IPS-NIHi11 (cell line): Measurements from ENCODE around the gene PAK2.
"Not testable (repeated sequence)": the region's sequence is repeated elsewhere in the genome, so short reads cannot be mapped to it uniquely, and the experiment has no call there.

Source experiments
- DNase-seq: peaks from one replicate; pipeline ENCODE4 v3.0.0; 2012; ENCODE audit warnings: mixed read lengths, low spot score

PAK2 gene

GRCh38 chr3:196736670-196737374, 2.8 kb upstream of the PAK2 start:
- no peak for DNase-seq

GRCh38 chr3:196737655-196738054, 2.0 kb upstream of the PAK2 start:
- DNase-seq, result no peak

DNA sequence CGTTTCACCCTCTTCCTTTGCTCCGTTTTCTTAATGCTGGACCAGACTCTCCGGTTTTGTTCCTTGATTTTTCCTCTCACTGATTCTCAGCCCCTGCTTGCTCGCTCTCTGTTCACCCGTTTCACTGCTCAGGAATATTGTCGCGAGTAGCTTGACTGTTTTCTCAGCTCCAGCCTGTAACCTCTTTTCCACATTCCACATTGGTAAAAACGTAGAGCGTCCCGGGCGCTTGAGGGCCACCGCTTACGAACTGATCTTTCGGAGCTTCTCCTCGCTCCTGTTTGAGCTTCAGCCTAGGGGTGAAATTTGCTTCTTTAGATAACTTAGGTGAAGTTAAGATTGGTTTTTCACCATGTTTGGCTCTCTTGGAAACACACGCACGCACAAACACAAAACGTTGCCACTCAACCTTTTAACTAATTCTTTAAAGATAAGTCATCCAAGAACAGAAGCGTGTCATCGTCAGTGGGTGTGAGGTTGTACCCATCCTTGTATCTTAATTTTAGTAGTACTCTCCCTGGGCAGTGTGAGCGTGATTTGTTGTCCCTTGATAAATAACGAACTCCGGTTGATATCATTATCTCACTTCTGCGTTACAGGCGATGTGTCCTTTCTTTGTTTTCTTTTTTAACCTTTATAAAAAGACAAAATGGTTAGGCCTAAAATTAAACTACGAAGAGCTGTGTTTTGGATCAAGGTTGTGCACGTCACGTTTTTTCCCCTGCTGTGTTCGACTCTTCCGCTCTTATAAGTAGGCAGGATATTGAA, 1.0 kb downstream of the PAK2 start:
- DNase-seq, result peak; percentile 37

- no peak for DNase-seq
Measured at GRCh38 chr3:196741249-196741889, 1.7 kb downstream of the PAK2 start.

DNA sequence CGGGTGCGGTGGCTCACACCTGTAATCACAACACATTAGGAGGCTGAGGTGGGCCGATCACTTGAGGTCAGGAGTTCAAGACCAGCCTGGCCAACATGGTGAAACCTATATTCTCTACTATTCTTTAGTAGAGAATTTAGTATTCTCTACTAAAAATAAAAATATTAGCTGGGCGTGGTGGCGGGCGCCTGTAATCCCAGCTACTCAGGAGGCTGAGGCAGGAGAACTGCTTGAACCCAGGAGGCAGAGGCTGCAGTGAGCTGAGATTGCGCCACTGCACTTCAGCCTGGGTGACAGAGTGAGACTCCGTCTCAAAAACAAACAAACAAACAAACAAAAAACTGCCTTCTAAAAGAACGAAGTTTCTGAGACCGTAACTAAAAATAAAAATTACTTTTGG, 3.9 kb downstream of the PAK2 start:
- not testable (repeated sequence) for DNase-seq

DNA sequence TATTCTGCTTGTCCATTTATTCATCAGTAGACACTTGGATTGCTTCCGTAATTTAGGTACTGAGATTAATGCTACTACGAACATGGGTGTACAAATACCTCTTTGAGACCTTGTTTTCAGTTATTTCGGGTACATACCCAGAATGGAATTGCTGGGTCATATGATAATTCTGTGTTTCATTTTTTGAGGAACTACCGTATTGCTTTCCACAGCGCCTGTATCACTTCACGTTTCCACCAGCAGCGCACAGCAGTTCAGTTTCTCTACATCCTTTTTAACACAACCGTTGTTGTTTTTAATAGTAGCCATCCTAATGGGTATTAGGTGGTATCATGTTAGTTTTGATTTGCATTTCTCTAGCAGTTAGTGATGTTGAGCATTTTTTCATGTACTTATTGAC, 9.5 kb downstream of the PAK2 start:
- no peak for DNase-seq

DNA sequence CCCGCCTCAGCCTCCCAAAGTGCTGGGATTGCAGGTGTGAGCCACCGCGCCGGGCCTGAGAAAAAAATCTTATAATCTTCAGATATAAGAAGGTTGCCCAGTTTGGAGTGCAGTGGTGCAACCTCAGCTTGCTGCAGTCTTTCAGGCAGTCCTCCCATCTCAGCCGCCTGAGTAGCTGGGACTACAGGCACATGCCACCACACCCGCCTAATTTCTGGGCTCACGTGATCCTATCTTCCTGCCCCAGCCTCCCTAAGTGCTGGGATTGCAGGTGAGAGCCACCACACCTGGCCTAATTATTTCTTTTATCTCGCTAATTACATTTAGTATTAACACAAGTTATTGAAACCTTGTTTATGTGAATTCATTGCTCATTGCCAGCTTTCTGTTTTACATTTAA, 13.5 kb downstream of the PAK2 start:
- no peak for DNase-seq

DNA sequence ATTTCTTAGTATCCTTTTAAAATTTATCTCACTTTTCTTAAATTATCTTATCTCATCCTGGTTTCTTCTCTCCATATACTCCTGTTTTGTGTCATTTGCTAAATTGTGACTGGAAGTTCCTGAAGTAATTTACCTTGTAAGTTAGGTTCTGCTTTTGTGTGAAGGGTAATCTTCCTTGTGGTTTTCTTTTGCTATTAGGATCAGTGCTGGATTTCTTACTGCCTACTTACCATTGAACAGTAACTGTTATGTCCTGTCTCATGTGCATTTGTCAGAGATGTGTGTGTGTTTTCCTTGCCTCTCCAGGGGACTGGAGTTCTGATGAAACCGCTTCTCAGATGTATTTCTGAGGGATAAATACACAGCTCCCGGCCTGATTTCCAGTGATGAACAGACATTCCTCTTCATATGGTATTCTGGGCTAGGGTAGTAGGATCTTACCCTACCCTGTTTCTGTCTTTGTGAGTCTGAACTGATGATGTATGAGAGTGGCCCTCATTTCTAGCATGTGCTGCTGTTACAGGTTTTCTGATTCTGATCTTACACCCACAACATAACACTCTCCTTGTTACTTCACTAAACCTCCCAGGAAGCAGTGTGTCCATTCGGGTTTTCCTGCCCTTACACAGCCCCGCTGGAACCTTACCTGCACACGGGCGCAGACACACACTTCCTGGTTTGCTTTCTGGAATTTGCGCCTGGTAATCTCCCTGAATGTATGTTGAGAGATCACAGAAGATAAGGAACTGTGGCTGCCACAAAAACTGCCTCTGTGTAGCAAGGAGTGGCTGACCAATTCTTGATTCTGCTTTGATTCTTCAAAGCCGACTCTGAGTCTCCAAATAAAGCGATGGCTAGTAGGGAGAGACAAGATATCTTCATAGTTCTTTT, 14.7 kb downstream of the PAK2 start:
- DNase-seq, result no peak

DNA sequence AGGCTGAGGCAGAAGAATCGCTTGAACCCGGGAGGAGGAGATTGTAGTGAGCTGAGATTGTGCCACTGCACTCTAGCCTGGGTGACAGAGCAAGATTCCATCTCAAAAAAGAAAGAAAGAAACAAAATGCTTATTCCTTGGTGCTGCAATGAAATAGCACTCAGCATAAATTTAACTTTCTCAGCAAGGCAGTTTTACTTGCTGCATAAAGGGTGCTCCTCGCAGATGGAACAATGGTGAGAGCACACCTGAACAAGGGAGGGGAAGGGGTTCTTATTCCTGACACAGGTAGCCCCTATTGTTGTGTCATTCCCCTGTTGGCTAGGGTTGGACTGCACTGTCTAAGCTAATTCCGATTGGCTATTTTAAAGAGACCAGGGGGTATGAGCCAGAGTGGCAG, 17.1 kb downstream of the PAK2 start:
- no peak for DNase-seq

- no peak for DNase-seq
Measured at GRCh38 chr3:196757876-196758739, 18.5 kb downstream of the PAK2 start.

DNA sequence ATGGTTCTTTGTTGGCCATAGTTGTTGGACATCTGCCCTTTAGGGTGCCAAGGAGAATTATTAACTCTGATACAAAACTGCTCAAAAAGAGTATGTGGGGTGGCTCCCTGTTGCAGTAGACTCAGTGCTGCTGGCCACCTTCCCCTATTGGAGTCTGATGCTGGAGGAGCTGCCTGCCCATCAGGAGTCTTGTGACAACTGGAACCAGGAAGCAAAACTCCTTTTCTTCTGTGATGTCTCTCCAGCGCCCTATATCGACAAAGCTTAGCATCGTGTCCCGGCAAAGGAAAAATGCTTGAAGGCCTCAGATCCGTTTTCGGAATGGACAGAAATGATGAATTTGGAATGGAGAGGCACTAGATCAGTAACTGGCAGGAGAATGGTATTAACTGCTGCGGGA, 23.5 kb downstream of the PAK2 start:
- no peak for DNase-seq

DNA sequence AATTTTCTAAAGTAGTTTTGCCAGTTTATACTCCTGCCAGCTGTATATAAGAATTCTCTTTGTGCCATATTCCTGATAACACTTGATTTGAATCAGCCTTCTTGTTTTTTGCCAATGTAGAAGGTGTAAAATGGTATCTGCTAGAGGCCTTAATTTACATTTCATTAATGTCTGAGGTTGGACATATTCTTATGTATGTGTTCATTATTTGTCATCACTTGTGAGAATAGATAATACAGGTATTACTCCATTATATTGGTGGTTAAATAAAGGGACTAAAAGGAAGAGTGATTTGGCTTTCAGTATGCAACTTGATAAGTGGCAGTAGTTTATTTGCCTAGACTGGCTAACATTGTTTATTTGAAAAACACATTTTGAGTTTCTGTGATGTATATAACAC, 25.8 kb downstream of the PAK2 start:
- DNase-seq, result no peak

DNA sequence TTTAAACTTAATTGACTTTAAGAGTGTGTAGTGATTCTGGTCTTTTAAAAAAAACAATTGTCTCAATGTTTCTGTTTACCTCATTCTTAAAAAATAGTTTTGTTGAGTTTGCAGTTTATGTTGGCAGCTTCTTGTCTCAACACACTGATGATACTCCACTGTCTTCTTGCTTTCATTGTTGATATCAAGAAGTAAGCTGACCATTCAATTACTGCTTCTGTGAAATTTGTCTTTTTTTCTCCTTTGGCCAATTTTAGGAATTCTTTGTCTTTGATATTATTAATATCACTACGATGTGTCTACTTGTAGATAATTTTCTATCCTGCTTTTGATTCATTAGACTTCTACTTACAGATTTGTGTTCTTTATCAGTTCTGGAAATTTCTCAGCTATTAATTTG, 31.4 kb downstream of the PAK2 start:
- no peak for DNase-seq

GRCh38 chr3:196772102-196772501, 32.4 kb downstream of the PAK2 start:
- DNase-seq, result no peak

DNA sequence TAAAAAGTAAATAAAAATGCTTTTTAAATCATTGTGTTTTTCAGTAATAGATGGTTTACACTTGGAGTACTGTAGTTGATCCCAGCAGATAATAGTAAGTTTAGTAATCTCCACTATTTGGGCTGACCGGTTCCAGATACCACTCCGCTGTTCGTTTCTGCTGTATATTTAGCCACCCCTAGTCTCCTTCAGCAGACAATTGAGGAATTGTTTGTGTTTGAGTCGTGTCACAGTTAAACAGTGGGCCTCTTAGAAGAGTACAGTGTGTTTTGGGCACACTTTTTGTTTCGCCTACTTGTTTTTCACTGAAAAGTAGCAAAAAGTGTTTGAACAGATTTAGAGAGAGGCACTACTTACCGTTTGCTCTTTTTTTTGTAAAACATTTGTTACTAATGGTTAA, 33.2 kb downstream of the PAK2 start:
- no peak for DNase-seq

DNA sequence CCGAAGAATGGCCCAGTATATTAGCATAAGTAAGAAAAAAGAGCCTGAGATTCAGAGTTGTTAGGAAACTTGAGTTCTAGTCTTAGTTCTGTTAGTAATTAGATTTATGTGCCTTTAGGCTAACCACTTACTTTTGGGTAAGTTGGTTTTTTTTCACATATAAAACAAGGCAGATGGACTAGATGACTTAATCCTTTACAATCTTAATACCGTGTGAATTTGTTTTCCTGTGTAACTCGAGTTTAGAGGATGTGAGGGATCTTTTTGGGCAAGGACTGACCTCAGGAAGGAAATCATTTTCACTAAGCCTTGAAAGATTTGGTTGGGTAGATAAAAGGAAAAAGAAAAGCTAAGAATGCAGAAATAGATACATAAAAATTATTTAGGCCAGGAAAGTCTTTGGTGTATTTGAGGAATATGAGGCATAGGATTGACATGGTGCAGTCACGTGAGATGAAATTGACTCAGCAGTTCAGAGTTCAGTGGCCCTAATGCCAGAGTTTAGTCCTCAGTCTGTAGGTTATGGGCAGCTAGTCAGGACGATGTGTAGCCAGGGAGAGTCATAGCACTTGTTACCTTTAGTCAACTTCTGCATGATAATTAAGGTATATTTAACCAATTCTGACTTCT, 34.6 kb downstream of the PAK2 start:
- no peak for DNase-seq

DNA sequence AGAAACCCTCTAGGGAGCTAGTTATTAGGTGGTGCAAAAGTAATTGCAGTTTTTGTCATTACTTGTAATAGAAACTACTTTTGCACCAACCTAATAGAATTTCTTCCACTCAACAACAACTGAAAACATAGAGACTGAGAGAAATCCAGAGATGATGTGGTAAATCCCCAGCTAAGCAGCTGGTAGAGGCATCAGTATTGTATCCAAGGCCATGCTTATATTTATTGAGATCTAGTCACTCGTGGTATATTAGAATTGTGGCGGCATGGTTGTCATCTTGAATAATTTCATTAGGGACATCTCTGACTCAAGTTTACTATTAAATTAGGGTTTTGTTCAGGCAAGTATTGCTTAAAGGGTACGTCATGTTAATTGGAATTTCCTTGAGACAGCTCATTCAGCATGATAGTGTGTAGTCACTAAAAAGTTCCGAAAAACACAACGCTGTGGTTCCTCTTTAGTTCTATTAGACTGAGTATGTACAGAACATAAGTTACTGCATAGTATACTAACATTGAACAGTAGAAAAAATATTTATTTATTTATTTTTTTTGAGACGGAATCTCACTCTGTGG, 35.3 kb downstream of the PAK2 start:
- no peak for DNase-seq

- no peak for DNase-seq
Measured at GRCh38 chr3:196775938-196776337, 36.3 kb downstream of the PAK2 start.

DNA sequence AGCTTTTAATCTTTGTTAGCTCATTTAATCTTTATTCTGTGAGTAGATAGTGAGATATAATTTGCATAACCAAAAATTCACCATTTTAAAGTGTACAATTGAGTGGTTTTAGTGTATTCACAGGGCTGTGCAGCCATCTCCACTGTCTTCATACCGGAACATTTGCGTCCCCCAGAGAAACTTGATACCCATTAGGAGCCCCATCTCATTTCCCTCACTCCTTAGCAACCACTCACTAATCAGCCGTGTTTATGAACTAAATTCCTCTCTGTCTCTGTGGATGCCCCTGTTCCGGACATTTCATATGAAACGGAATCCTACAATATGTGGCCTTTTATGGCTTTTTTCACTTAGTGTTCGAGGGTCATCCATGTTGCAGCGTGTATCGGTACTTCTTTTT, 38.2 kb downstream of the PAK2 start:
- DNase-seq, result no peak

- no peak for DNase-seq
Measured at GRCh38 chr3:196778755-196779154, 39.1 kb downstream of the PAK2 start.
